Erythroblast (primary cell): ENCODE results near the gene DLK2.

Source experiments
- GATA1 ChIP-seq: IDR thresholded peaks from 2 replicates; pipeline ENCODE4 v1.6.1; 2011; ENCODE audit warnings: low read depth, mild to moderate bottlenecking, control low read depth, low read length, moderate library complexity
- POLR2A ChIP-seq: IDR thresholded peaks from 2 replicates; pipeline ENCODE4 v1.6.1; 2011; ENCODE audit warnings: mild to moderate bottlenecking, low read length

DNA sequence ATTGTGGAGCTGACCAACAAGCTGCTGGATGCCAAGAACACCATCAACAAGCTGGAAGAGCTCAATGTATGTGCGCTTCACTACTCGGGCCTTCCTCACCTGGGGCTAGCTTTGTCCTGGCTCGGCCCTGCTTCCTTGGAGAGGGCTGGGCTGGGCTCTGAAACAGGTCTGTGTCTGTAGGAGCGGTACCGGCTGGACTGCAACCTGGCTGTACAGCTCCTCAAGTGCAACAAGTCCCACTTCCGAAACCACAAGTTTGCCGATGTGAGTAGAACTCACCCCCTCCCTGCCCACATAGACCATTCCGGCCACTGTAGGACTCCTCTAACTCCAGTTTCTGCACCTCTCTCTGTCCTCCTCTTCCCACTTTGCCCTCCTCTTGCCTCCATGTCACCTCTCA is 48.1 kb upstream of the DLK2 start:
- TF ChIP-seq POLR2A = no peak
- TF ChIP-seq GATA1 = no peak
